Measurements from ENCODE around the gene TTC28. TPM values are rescaled to one million over a fixed set of nuclear protein-coding genes. Genes with fewer than 3 reads are reported as not detected.
"Not testable (repeated sequence)": the region's sequence is repeated elsewhere in the genome, so short reads cannot be mapped to it uniquely, and the experiment has no call there.

Gene TTC28
- total RNA-seq, 6 experiments from 2014 or later: 10.8 to 18.9 (median 13.6) TPM

GRCh38 chr22:28217277-28217676 is 462.4 kb downstream of the TTC28 start:
- H3K27ac Mint-ChIP-seq: no peak overlapping the region
- H3K36me3 Mint-ChIP-seq (ENCODE audit: low read depth): no peaks in the 10 kb centered on the region
- no peak overlapping the region for H3K4me3 Mint-ChIP-seq
- H3K27me3 Mint-ChIP-seq (ENCODE audit: insufficient read depth): no peaks in the 10 kb centered on the region
- DNase-seq: no peak
- no peaks in the 10 kb centered on the region for H3K4me1 Mint-ChIP-seq (ENCODE audit: low read depth)
- TF ChIP-seq, protein P1, sequence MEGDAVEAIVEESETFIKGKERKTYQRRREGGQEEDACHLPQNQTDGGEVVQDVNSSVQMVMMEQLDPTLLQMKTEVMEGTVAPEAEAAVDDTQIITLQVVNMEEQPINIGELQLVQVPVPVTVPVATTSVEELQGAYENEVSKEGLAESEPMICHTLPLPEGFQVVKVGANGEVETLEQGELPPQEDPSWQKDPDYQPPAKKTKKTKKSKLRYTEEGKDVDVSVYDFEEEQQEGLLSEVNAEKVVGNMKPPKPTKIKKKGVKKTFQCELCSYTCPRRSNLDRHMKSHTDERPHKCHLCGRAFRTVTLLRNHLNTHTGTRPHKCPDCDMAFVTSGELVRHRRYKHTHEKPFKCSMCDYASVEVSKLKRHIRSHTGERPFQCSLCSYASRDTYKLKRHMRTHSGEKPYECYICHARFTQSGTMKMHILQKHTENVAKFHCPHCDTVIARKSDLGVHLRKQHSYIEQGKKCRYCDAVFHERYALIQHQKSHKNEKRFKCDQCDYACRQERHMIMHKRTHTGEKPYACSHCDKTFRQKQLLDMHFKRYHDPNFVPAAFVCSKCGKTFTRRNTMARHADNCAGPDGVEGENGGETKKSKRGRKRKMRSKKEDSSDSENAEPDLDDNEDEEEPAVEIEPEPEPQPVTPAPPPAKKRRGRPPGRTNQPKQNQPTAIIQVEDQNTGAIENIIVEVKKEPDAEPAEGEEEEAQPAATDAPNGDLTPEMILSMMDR (IDR thresholded peaks at IDR 0.05): no peak
- H3K9me3 Mint-ChIP-seq: peaks cover under 1% of the 10 kb centered on the region; the same call in 1 of the 2 replicates

DNA sequence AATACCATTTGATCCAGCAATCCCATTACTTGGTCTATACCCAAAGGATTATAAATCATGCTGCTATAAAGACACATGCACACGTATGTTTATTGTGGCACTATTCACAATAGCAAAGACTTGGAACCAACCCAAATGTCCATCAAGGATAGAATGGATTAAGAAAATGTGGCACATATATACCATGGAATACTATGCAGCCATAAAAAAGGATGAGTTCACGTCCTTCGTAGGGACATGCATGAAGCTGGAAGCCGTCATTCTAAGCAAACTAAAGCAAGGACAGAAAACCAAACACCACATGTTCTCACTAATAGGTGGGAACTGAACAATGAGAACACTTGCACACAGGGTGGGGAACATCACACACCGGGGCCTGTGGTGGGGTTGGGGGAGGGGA is 464.9 kb downstream of the TTC28 start:
- not testable (repeated sequence) for H3K27me3 Mint-ChIP-seq (ENCODE audit: insufficient read depth)
- peaks cover 24% of the 10 kb centered on the region for H3K9me3 Mint-ChIP-seq

GRCh38 chr22:28209457-28209856 is 470.2 kb downstream of the TTC28 start:
- DNase-seq; H3K27me3 Mint-ChIP-seq (ENCODE audit: insufficient read depth); H3K27ac Mint-ChIP-seq; H3K4me3 Mint-ChIP-seq: not testable (repeated sequence)
- Mint-ChIP-seq H3K36me3 (ENCODE audit: low read depth) (peaks cover 21% of the 10 kb centered on the region), H3K4me1 (ENCODE audit: low read depth) (peaks cover 25% of the 10 kb centered on the region), H3K9me3 (peaks cover 24% of the 10 kb centered on the region)

More for the DNA sequence above, 464.9 kb downstream of the TTC28 start:
- not testable (repeated sequence) for H3K4me1 Mint-ChIP-seq (ENCODE audit: low read depth); H3K4me3 Mint-ChIP-seq; H3K27ac Mint-ChIP-seq; DNase-seq
- peaks cover 19% of the 10 kb centered on the region for H3K36me3 Mint-ChIP-seq (ENCODE audit: low read depth)

- DNase-seq: no peak
- Mint-ChIP-seq H3K36me3 (ENCODE audit: low read depth) (peaks cover 21% of the 10 kb centered on the region), H3K4me3 (no peak overlapping the region), H3K4me1 (ENCODE audit: low read depth) (peaks cover 25% of the 10 kb centered on the region), H3K27me3 (ENCODE audit: insufficient read depth) (peaks cover 5% of the 10 kb centered on the region), H3K27ac (no peak overlapping the region), H3K9me3 (peaks cover 24% of the 10 kb centered on the region)
- TF ChIP-seq, protein P1 (IDR thresholded peaks at IDR 0.05): no peak
Measured at GRCh38 chr22:28208787-28209186, 470.9 kb downstream of the TTC28 start.

DNA sequence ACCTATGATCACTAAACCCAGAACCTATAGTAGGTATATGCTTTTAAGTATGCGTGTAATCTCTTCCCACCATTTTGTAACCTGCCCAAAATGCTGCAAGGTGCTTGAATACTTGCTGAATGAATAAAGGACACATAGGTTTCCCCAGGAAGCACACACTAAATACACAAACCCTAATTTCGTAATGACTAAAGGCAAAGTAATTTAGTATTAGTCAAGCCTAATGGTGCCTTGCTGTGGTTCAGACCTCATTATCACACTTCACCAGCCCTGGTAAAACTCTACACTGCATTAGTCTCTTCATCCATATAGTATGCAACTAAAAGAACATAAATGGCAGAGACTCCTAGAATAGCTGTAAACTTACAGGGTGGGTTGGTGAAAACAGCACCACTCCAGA is 471.6 kb downstream of the TTC28 start:
- H3K36me3 Mint-ChIP-seq (ENCODE audit: low read depth): peaks cover 21% of the 10 kb centered on the region
- TF ChIP-seq, protein P1 (IDR thresholded peaks at IDR 0.05): no peak
- H3K4me1 Mint-ChIP-seq (ENCODE audit: low read depth): peaks cover 25% of the 10 kb centered on the region

GRCh38 chr22:28207281-28208030 is 472.2 kb downstream of the TTC28 start:
- no peak for DNase-seq
- TF ChIP-seq, protein P1 (IDR thresholded peaks at IDR 0.05): no peak
- no peak overlapping the region for H3K27ac Mint-ChIP-seq
- H3K27me3 Mint-ChIP-seq (ENCODE audit: insufficient read depth): peaks cover 5% of the 10 kb centered on the region
- peaks cover 21% of the 10 kb centered on the region for H3K36me3 Mint-ChIP-seq (ENCODE audit: low read depth)
- no peak overlapping the region for H3K4me3 Mint-ChIP-seq
- H3K4me1 Mint-ChIP-seq (ENCODE audit: low read depth): peaks cover 25% of the 10 kb centered on the region
- H3K9me3 Mint-ChIP-seq: peaks cover 24% of the 10 kb centered on the region

More for the DNA sequence above, 471.6 kb downstream of the TTC28 start:
- H3K27me3 Mint-ChIP-seq (ENCODE audit: insufficient read depth): peaks cover 5% of the 10 kb centered on the region
- peaks cover 24% of the 10 kb centered on the region for H3K9me3 Mint-ChIP-seq
- no peak overlapping the region for H3K4me3 Mint-ChIP-seq
- DNase-seq: no peak
- H3K27ac Mint-ChIP-seq: peak overlapping the region; percentile 11; the same call in 1 of the 2 replicates
